OCI-LY3 (cell line): ENCODE measurements around the gene TMEM270.

Experiments
- EZH2phosphoT487 ChIP-seq: fragments of 200-600 bp; shearing (Covaris generic); IDR thresholded peaks from 2 replicates; pipeline ENCODE4 v1.6.1; 2018; ENCODE audit warnings: antibody characterized with exemption, mixed run types, low read depth
- TF ChIP-seq, protein P1 (sequence below): fragments of 200-600, 300-600 bp; sonication (generic); IDR thresholded peaks from 2 replicates; pipeline ENCODE4 v1.5.1; 2014; ENCODE audit warnings: antibody characterized with exemption, low read length, low read depth

DNA sequence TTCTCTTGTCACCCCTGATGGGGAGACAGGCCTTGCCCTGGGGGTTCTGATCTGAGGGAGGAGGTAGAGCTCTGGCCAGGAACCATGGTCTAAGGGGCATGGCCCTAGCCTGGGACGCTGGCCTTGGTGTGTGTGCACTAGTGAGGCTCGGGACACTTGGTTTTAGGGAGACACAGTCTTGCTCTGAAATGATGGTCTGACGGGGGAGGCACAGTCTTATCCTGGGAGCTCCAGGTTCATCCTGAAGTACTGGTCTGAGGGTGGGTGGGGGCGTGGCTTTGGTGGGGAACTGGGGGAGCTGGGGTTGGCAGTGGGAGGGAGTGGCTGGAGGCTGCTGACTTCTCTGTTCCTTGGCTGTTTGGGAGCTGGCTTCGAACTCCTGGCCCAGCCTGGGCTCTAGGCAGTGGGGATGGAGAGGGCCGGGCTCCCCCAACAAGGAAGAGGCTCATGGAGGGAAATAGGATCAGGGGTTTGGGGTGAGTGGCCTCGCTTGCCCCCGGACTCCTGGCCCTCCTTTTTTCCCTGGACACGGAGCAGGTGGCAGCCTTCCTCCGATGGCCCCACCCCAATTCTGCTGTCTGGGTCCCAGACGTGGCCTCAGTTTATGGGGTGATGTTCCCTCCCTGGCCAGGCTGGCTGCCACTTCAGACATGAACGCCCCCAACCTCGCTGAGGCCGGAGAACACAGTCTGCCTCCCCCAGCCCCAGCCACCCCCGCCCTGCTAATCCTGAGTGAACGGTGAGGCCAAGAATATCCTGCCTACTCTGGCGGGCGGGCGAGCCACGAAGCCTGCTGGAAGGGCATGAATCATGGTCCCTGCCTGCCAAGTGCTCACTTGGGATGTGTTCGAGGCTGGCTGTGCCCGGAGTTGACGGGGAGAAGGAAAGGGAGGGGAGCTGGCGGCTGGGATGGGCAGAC is 43.5 kb downstream of the TMEM270 start:
- TF ChIP-seq, protein P1, sequence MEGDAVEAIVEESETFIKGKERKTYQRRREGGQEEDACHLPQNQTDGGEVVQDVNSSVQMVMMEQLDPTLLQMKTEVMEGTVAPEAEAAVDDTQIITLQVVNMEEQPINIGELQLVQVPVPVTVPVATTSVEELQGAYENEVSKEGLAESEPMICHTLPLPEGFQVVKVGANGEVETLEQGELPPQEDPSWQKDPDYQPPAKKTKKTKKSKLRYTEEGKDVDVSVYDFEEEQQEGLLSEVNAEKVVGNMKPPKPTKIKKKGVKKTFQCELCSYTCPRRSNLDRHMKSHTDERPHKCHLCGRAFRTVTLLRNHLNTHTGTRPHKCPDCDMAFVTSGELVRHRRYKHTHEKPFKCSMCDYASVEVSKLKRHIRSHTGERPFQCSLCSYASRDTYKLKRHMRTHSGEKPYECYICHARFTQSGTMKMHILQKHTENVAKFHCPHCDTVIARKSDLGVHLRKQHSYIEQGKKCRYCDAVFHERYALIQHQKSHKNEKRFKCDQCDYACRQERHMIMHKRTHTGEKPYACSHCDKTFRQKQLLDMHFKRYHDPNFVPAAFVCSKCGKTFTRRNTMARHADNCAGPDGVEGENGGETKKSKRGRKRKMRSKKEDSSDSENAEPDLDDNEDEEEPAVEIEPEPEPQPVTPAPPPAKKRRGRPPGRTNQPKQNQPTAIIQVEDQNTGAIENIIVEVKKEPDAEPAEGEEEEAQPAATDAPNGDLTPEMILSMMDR = no peak
- TF ChIP-seq EZH2phosphoT487 = no peak
